IMR-90 (cell line): Measurements from ENCODE around the gene KCNJ10. TPM values are rescaled to one million over a fixed set of nuclear protein-coding genes. Genes with fewer than 3 reads are reported as not detected.

Experiments
- ATAC-seq: fragments of 200-7000 bp; cut with Tn5 transposase; 2 replicates; pipeline ENCODE4 v1.9.1; 2020; ENCODE audit warnings: low read depth, mild to moderate bottlenecking, moderate library complexity
- BruUV-seq: library from RNA; stranded (reverse); fragments of 400-500 nt; replicated peaks from 2 replicates; lab custom pipeline; 2021; lab: Mats Ljungman, UMichigan
- CTCF ChIA-PET: fragments of 300-600 bp; formaldehyde crosslinking; extraction: SDS; loops from one replicate; lab custom pipeline; 2021; ENCODE audit warnings: antibody characterized with exemption; lab: Yijun Ruan, JAX
- POLR2A ChIA-PET: fragments of 300-600 bp; sonication (Branson Sonifier 250); formaldehyde crosslinking; loops from one replicate; lab custom pipeline; 2022; ENCODE audit warnings: antibody characterized with exemption; ENCODE audit not compliant: unreplicated experiment; lab: Charles Lee
- DNase-seq: peaks from one replicate; pipeline ENCODE4 v3.0.0; 2013
- H2AFZ ChIP-seq: replicated peaks from 2 replicates; pipeline ENCODE3; 2013; ENCODE audit warnings: low read length, mild to moderate bottlenecking; ENCODE audit not compliant: poor library complexity
- H2AK5ac ChIP-seq: 2 replicates; pipeline ENCODE4 v1.6.1; 2013; ENCODE audit warnings: low read depth, low read length, inconsistent platforms
- H2AK9ac ChIP-seq: replicated peaks from 2 replicates; pipeline ENCODE3; 2013; ENCODE audit warnings: mild to moderate bottlenecking, low read depth, low read length, moderate library complexity; ENCODE audit not compliant: poor library complexity
- H2BK120ac ChIP-seq: 2 replicates; pipeline ENCODE4 v1.6.1; 2013; ENCODE audit warnings: low read depth, low read length, inconsistent platforms
- H2BK15ac ChIP-seq: 3 replicates; pipeline ENCODE4 v1.6.1; 2013; ENCODE audit warnings: low read depth, low read length, inconsistent platforms
- H2BK20ac ChIP-seq: 2 replicates; pipeline ENCODE4 v1.6.1; 2013; ENCODE audit warnings: low read depth, mild to moderate bottlenecking, inconsistent platforms, low read length, moderate library complexity
- H2BK5ac ChIP-seq: 2 replicates; pipeline ENCODE4 v1.6.1; 2013; ENCODE audit warnings: mild to moderate bottlenecking, low read depth, low read length, inconsistent platforms; ENCODE audit not compliant: poor library complexity, severe bottlenecking
- H3K14ac ChIP-seq: replicated peaks from 2 replicates; pipeline ENCODE4 v1.6.1; 2013; ENCODE audit warnings: low read depth, low read length, inconsistent platforms
- H3K18ac ChIP-seq: 2 replicates; pipeline ENCODE4 v1.6.1; 2013; ENCODE audit warnings: low read depth, low read length, control low read depth
- H3K23ac ChIP-seq: 2 replicates; pipeline ENCODE4 v1.6.1; 2013; ENCODE audit warnings: low read depth, low read length, inconsistent platforms
- H3K27ac ChIP-seq: 2 replicates; pipeline ENCODE4 v1.5.1; 2013; ENCODE audit warnings: mild to moderate bottlenecking, control low read depth, low read length; ENCODE audit not compliant: insufficient read depth
- H3K27me3 ChIP-seq: 2 replicates; pipeline ENCODE4 v1.6.1; 2013; ENCODE audit warnings: low read length; ENCODE audit not compliant: control insufficient read depth, insufficient read depth
- H3K36me3 ChIP-seq: 2 replicates; pipeline ENCODE4 v1.6.1; 2013; ENCODE audit warnings: low read length, mixed read lengths; ENCODE audit not compliant: control insufficient read depth, insufficient read depth
- H3K4ac ChIP-seq: 2 replicates; pipeline ENCODE4 v1.6.1; 2013; ENCODE audit warnings: low read depth, low read length, inconsistent platforms
- H3K4me1 ChIP-seq: 2 replicates; pipeline ENCODE4 v1.6.1; 2013; ENCODE audit warnings: low read length, mixed read lengths; ENCODE audit not compliant: control insufficient read depth, insufficient read depth
- H3K4me2 ChIP-seq: 2 replicates; pipeline ENCODE4 v1.6.1; 2013; ENCODE audit warnings: low read depth, mild to moderate bottlenecking, control low read depth, low read length, moderate library complexity
- H3K4me3 ChIP-seq: 2 replicates; pipeline ENCODE4 v1.5.1; 2013; ENCODE audit warnings: low read depth, mild to moderate bottlenecking, control low read depth, low read length, moderate library complexity; ENCODE audit not compliant: insufficient read depth
- H3K56ac ChIP-seq: 2 replicates; pipeline ENCODE4 v1.6.1; 2013; ENCODE audit warnings: low read length, inconsistent platforms; ENCODE audit not compliant: insufficient read depth; ENCODE audit errors: extremely low read depth
- H3K79me1 ChIP-seq, 2 experiments: 2 replicates each; pipeline ENCODE4 v1.6.1; 2013; ENCODE audit warnings: low read length in 2 of 2, inconsistent platforms in 1 of 2, low read depth in 1 of 2
- H3K9ac ChIP-seq: 2 replicates; pipeline ENCODE4 v1.6.1; 2013; ENCODE audit warnings: low read depth, low read length, control low read depth
- H3K9me1 ChIP-seq: 2 replicates; pipeline ENCODE4 v1.6.1; 2013; ENCODE audit warnings: low read length, inconsistent platforms; ENCODE audit not compliant: insufficient read depth
- H3K9me3 ChIP-seq: 2 replicates; pipeline ENCODE4 v1.6.1; 2013; ENCODE audit warnings: low read length; ENCODE audit not compliant: control insufficient read depth, insufficient read depth
- H4K20me1 ChIP-seq: 2 replicates; pipeline ENCODE4 v1.6.1; 2013; ENCODE audit warnings: low read length, inconsistent platforms; ENCODE audit not compliant: insufficient read depth
- H4K5ac ChIP-seq: 2 replicates; pipeline ENCODE4 v1.6.1; 2013; ENCODE audit warnings: mild to moderate bottlenecking, low read depth, low read length, control low read depth
- H4K8ac ChIP-seq, 2 experiments: 2 replicates each; pipeline ENCODE4 v1.6.1; 2013; ENCODE audit warnings: low read depth in 2 of 2, low read length in 2 of 2, control low read depth in 1 of 2, inconsistent platforms in 1 of 2
- H4K91ac ChIP-seq: 2 replicates; pipeline ENCODE4 v1.6.1; 2013; ENCODE audit warnings: low read depth, low read length, inconsistent platforms; ENCODE audit not compliant: insufficient read depth
- BHLHE40 ChIP-seq: fragments of 150-350 bp; IDR thresholded peaks from 2 replicates; pipeline ENCODE4 v1.6.1; 2016; ENCODE audit warnings: mild to moderate bottlenecking, low read depth, low read length
- CEBPB ChIP-seq: IDR thresholded peaks from 2 replicates; pipeline ENCODE4 v1.6.1; 2012; ENCODE audit warnings: low read depth, low read length, improper control_type of control experiment
- POLR2A ChIP-seq: IDR thresholded peaks from 2 replicates; pipeline ENCODE4 v1.6.1; 2012; ENCODE audit warnings: mild to moderate bottlenecking, low read depth, low read length
- RAD21 ChIP-seq: IDR thresholded peaks from 2 replicates; pipeline ENCODE4 v1.6.1; 2012; ENCODE audit warnings: low read length, improper control_type of control experiment
- USF2 ChIP-seq: fragments of 150-350 bp; IDR thresholded peaks from 2 replicates; pipeline ENCODE4 v1.6.1; 2017; ENCODE audit warnings: mild to moderate bottlenecking, antibody characterized with exemption, low read length, low read depth
- WGBS, 2 experiments: methylation state at CpG; one replicate each; pipeline versions ENCODE4 v1.1.5 to v1.1.7; 2013; ENCODE audit warnings: missing lambda C conversion rate in 2 of 2; ENCODE audit not compliant: insufficient read length in 1 of 2; ENCODE audit errors: extremely low coverage in 2 of 2; 5-methylcytosine and 5-hydroxymethylcytosine counted together
- dilution Hi-C: fragments of 300-500 bp; cut with HindIII; formaldehyde crosslinking; loops from one replicate; pipeline ENCODE4 v1.14.3; 2018; ENCODE audit warnings: low sequenced_read_pairs; ENCODE audit not compliant: unreplicated experiment
- in situ Hi-C: fragments of 300-500 bp; cut with MboI; formaldehyde crosslinking; loops from 3 replicates; pipeline ENCODE4 v1.14.3; 2019; ENCODE audit warnings: low sequenced_read_pairs, inconsistent platforms, mixed read lengths
- intact Hi-C: fragments of 100-400 bp; cut with micrococcal nuclease; formaldehyde crosslinking; loops from 2 replicates; pipeline ENCODE4 v1.10.0; 2022
- polyA plus RNA-seq, 3 experiments: library from polyadenylated mRNA; depleted of rRNA; stranded (reverse); fragments of >200 nt; gene quantifications; 2 replicates each; pipeline ENCODE4 v1.2.3, GENCODE V29; 2012; ENCODE audit warnings: low replicate concordance in 1 of 3
- total RNA-seq: library from RNA; depleted of rRNA; stranded (reverse); fragments of >200 nt; gene quantifications from 2 replicates; pipeline ENCODE4 v1.2.3, GENCODE V29; 2012

KCNJ10 gene
- total and polyA plus RNA-seq, 2 of the 4 experiments (the other 2 are of a cell fraction), result not detected

DNA sequence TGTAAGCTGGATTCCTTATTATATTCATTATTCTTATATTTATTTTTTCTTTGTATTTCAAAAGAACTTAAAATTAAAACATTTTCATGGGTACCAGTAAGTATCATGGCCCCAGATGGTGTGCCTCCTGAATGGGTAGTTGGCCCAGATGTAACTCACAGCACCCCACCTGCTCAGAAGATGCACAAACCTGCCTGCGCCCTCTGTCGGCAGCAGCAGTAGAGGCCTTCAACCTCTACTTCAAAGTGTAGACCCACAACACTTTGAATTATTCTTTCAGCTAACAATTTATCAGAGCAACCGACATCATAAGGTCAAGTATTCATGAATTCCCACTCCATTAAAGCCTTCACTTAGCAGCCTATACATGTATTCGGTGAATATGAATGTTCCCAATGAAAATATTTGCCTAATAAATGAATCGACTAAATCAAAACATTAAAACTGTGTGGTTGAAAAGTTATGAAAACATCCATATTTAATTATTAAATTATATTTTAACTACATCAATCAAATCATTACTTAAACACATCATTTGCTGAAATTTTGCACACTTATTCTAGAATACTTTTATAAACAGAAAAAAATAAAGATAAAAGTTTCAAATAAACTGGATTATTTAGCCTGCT, 63.5 kb downstream of the KCNJ10 start (continued):
- no peak for TF ChIP-seq CEBPB

- Histone ChIP-seq H4K20me1 (no peaks in the 10 kb centered on the region), H3K4ac (no peak overlapping the region), H2BK120ac (no peak overlapping the region), H2BK20ac (no peak overlapping the region), H4K8ac (no peak overlapping the region), H3K27me3 (peaks cover 20% of the 10 kb centered on the region), H2BK15ac (no peak overlapping the region), H2BK5ac (no peak overlapping the region), H3K14ac (no peak overlapping the region), H3K9ac (no peak overlapping the region), H3K18ac (no peak overlapping the region), H3K56ac (no peak overlapping the region), H3K4me1 (no peaks in the 10 kb centered on the region), H3K79me1 (no peaks in the 10 kb centered on the region), H3K4me2 (no peak overlapping the region), H4K91ac (no peak overlapping the region), H2AK5ac (no peak overlapping the region), H4K5ac (no peak overlapping the region), H3K36me3 (no peaks in the 10 kb centered on the region), H3K27ac (no peak overlapping the region), H2AFZ (no peak overlapping the region), H3K4me3 (no peak overlapping the region), H3K9me1 (no peaks in the 10 kb centered on the region), H2AK9ac (no peak overlapping the region), H3K23ac (no peak overlapping the region), H3K9me3 (no peaks in the 10 kb centered on the region)
- TF ChIP-seq RAD21 (no peak), USF2 (no peak), POLR2A (no peak), BHLHE40 (no peak)
- 70% methylated on average over 3 of the region's 4 CpGs; no CpG with 5 or more reads in 1 of the 2 experiments for WGBS, 2 experiments
- no peak for ATAC-seq
- no peak for DNase-seq
- dilution Hi-C loops (no loop called here), in situ Hi-C loops (loop anchor here (5.0 to 10.0 kb wide), 2 partner anchors 68 to 220 kb away; partner anchors contain the start of gene DUSP23), intact Hi-C loops (loop anchor here (5.0 kb wide), 1 partner anchor 223 kb away; the partner anchor contains the start of gene DUSP23)
- ChIA-PET CTCF (interaction anchor here (1.2 to 3.3 kb wide), 3 partner anchors 12 to 67 kb away, joined by 3 to 48 read pairs (median 34); no protein-coding TSS in a partner anchor), POLR2A (interaction anchor here (0.6 kb wide), 1 partner anchor 26 kb away, joined by 3 read pairs; no protein-coding TSS in a partner anchor)
- BruUV-seq, result no TSS peak
These were observed 64.9 kb downstream of the KCNJ10 start for GRCh38 chr1:160005070-160005469.
